AG09319 (cell line): Measurements from ENCODE around the gene HBZ.

Source experiments
- DNase-seq: peaks from one replicate; pipeline ENCODE4 v3.0.0-alpha.2; 2010; ENCODE audit warnings: low read depth; ENCODE audit errors: extremely low read depth
- TF ChIP-seq, protein P1 (sequence below): IDR thresholded peaks from 2 replicates; pipeline ENCODE4 v1.5.1; 2011; ENCODE audit warnings: low read depth, mild to moderate bottlenecking, inconsistent platforms, low read length, moderate library complexity

HBZ gene

GRCh38 chr16:178668-179015, 26.2 kb downstream of the HBZ start:
- TF ChIP-seq, protein P1, sequence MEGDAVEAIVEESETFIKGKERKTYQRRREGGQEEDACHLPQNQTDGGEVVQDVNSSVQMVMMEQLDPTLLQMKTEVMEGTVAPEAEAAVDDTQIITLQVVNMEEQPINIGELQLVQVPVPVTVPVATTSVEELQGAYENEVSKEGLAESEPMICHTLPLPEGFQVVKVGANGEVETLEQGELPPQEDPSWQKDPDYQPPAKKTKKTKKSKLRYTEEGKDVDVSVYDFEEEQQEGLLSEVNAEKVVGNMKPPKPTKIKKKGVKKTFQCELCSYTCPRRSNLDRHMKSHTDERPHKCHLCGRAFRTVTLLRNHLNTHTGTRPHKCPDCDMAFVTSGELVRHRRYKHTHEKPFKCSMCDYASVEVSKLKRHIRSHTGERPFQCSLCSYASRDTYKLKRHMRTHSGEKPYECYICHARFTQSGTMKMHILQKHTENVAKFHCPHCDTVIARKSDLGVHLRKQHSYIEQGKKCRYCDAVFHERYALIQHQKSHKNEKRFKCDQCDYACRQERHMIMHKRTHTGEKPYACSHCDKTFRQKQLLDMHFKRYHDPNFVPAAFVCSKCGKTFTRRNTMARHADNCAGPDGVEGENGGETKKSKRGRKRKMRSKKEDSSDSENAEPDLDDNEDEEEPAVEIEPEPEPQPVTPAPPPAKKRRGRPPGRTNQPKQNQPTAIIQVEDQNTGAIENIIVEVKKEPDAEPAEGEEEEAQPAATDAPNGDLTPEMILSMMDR, result no peak
- DNase-seq, result no peak

- DNase-seq, result no peak
- TF ChIP-seq, protein P1, result no peak
Observed at GRCh38 chr16:179211-180092, 27.0 kb downstream of the HBZ start.

DNA sequence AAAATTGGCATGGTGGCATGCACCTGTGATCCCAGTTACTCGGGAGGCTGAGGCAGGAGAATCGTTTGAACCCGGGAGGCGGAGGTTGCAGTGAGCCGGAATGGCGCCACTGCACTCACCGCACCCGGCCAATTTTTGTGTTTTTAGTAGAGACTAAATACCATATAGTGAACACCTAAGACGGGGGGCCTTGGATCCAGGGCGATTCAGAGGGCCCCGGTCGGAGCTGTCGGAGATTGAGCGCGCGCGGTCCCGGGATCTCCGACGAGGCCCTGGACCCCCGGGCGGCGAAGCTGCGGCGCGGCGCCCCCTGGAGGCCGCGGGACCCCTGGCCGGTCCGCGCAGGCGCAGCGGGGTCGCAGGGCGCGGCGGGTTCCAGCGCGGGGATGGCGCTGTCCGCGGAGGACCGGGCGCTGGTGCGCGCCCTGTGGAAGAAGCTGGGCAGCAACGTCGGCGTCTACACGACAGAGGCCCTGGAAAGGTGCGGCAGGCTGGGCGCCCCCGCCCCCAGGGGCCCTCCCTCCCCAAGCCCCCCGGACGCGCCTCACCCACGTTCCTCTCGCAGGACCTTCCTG, 27.7 kb downstream of the HBZ start, which contains the start of gene HBQ1:
Gene HBQ1 (plus strand): TSS at position 359 of the 575 bp plus-strand sequence. CDS start 28 bp downstream, at position 387.
- DNase-seq, result no peak
- TF ChIP-seq, protein P1, result no peak; the same call in 1 of the 2 replicates

DNA sequence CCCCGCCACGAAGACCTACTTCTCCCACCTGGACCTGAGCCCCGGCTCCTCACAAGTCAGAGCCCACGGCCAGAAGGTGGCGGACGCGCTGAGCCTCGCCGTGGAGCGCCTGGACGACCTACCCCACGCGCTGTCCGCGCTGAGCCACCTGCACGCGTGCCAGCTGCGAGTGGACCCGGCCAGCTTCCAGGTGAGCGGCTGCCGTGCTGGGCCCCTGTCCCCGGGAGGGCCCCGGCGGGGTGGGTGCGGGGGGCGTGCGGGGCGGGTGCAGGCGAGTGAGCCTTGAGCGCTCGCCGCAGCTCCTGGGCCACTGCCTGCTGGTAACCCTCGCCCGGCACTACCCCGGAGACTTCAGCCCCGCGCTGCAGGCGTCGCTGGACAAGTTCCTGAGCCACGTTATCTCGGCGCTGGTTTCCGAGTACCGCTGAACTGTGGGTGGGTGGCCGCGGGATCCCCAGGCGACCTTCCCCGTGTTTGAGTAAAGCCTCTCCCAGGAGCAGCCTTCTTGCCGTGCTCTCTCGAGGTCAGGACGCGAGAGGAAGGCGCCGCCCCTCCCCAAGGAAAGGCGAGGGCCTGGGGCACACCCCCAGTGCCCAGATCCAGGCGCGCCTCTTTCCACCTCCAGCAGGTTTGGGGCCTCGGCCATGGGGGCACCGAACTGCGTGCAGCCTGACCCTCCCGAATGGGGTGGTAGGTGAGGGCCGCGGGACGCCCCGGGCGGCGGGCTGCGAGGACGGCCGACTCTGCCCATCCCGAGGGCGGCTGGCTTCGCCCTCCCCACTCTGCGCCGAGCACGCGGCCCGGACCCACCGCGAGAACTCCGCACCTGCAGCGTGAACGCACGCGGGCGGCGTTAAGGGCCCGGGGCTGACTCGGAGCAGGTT, 28.5 kb downstream of the HBZ start:
- TF ChIP-seq, protein P1, result no peak

GRCh38 chr16:181565-182021, 29.1 kb downstream of the HBZ start:
- no peak for DNase-seq
- TF ChIP-seq, protein P1, result peak; percentile 84

More for the DNA sequence above, 28.5 kb downstream of the HBZ start:
- no peak for DNase-seq

GRCh38 chr16:183005-183404, 30.6 kb downstream of the HBZ start:
- TF ChIP-seq, protein P1, result no peak

More at GRCh38 chr16:183005-183404, 30.6 kb downstream of the HBZ start:
- DNase-seq, result no peak
